Measurements from ENCODE around the gene TENM4. TPM values are rescaled to one million over a fixed set of nuclear protein-coding genes. Genes with fewer than 3 reads are reported as not detected.
A peak's percentile ranks its signal among the peaks of the same experiment; 100 is the strongest.

Gene TENM4
- total and polyA plus RNA-seq, 2 of the 8 experiments (the other 6 are each of a cell fraction or from before 2014, with no cell fraction given), result 3.5 to 7.2 TPM

- Histone ChIP-seq H2BK120ac (replicated peaks; ENCODE audit: low read depth, low read length) (no peak overlapping the region), H2BK5ac (ENCODE audit: low read depth, low read length) (no peak overlapping the region), H3K79me1 (ENCODE audit: low read depth, low read length) (no peaks in the 10 kb centered on the region), H2AFZ (ENCODE audit: low read length) (no peak overlapping the region), H3K36me3 (ENCODE audit: control insufficient read depth in 2 of 4, insufficient read depth in 4 of 4, low read length in 3 of 4) (no peaks in the 10 kb centered on the region), H4K8ac (ENCODE audit: extremely low read depth, insufficient read depth, low read length) (no peak overlapping the region), H3K27me3 (replicated peaks in 1 of 4; ENCODE audit: control insufficient read depth in 3 of 4, extremely low read depth in 1 of 4, insufficient read depth in 3 of 4, low read length in 3 of 4) (no peaks in the 10 kb centered on the region), H2AK5ac (ENCODE audit: low read depth, low read length) (no peak overlapping the region), H2BK20ac (ENCODE audit: low read length) (no peak overlapping the region), H4K5ac (ENCODE audit: insufficient read length, low read depth, low read length) (no peak overlapping the region), H3K4me2 (ENCODE audit: insufficient read depth in 1 of 2, low read depth in 2 of 2, low read length in 2 of 2) (no peak overlapping the region), H3K9me3 (ENCODE audit: insufficient read depth in 2 of 2, low read depth in 1 of 2, low read length in 1 of 2) (no peaks in the 10 kb centered on the region), H3K23ac (ENCODE audit: insufficient read length) (no peak overlapping the region), H3K4me1 (replicated peaks in 1 of 4; ENCODE audit: control insufficient read depth in 3 of 4, insufficient read depth in 4 of 4, low read length in 3 of 4) (peaks cover 0 to 12% (median 6%) of the 10 kb centered on the region in 4 experiments; a peak in 5 of 7 replicates), H3K4ac (replicated peaks; ENCODE audit: insufficient read length, low read depth, low read length) (no peak overlapping the region), H3K4me3 (ENCODE audit: extremely low read depth in 1 of 4, insufficient read depth in 2 of 4, low read depth in 3 of 4, low read length in 4 of 4) (no peak overlapping the region), H2BK15ac (ENCODE audit: low read length) (0 out of 2 replicates have a peak overlapping the region, but pooled peaks have one; percentile 22), H2BK12ac (ENCODE audit: low read depth, low read length) (no peak overlapping the region), H3K79me2 (ENCODE audit: control insufficient read depth in 1 of 2, insufficient read depth in 2 of 2, low read length in 2 of 2) (no peaks in the 10 kb centered on the region), H3K9ac (replicated peaks in 1 of 4; ENCODE audit: extremely low read depth in 1 of 4, low read depth in 3 of 4, low read length in 3 of 4) (no peak overlapping the region), H4K91ac (replicated peaks; ENCODE audit: insufficient read length, low read length) (no peak overlapping the region), H3K56ac (replicated peaks; ENCODE audit: insufficient read length, low read depth, low read length) (no peak overlapping the region), H3K18ac (ENCODE audit: extremely low read depth, low read length) (no peak overlapping the region), H3K14ac (ENCODE audit: insufficient read length) (no peak overlapping the region), H4K20me1 (replicated peaks in 1 of 2; ENCODE audit: control insufficient read depth in 1 of 2, insufficient read depth in 2 of 2, low read length in 2 of 2) (no peaks in the 10 kb centered on the region), H3K23me2 (ENCODE audit: low read depth, low read length) (no peaks in the 10 kb centered on the region), H3K27ac (ENCODE audit: low read depth, low read length) (no peak overlapping the region)
- no peak for FAIRE-seq
- no peak for DNase-seq (ENCODE audit: low read depth in 1 of 2, low spot score in 2 of 2)
- CTCF ChIA-PET (ENCODE audit: partially characterized antibody), result interaction anchor here (1.1 to 3.1 kb wide), 5 partner anchors 13 to 98 kb away, joined by 4 to 16 read pairs (median 5); partner anchors contain the start of gene TENM4
- POLR2A ChIA-PET (ENCODE audit: partially characterized antibody), result no interaction called here
- TF ChIP-seq EZH2 (IDR thresholded peaks at IDR 0.05; ENCODE audit: low read depth, low read length, severe bottlenecking), result no peak
- no peak for TF ChIP-seq RBBP5 (IDR thresholded peaks at IDR 0.05; ENCODE audit: borderline replicate concordance, low read depth, low read length)
- no peak for TF ChIP-seq GTF2F1 (IDR thresholded peaks at IDR 0.05; ENCODE audit: borderline replicate concordance, low read depth, low read length)
- no peak for TF ChIP-seq BRCA1 (IDR thresholded peaks at IDR 0.05; ENCODE audit: low read depth, low read length)
These were observed 44.8 kb downstream of the TENM4 start for GRCh38 chr11:79396001-79396400.
